Right atrium auricular region (tissue), 2 donors: ENCODE data around the gene FKRP. TPM values are rescaled to one million over a fixed set of nuclear protein-coding genes. Genes with fewer than 3 reads are reported as not detected.

Source experiments
- DNase-seq: peaks from one replicate; pipeline ENCODE4 v3.0.0-alpha.2; 2019; ENCODE audit warnings: low spot score
- H3K27ac ChIP-seq, 2 donors: fragments of 200-600 bp; sonication (generic); 1 replicate in 1 of 2; 2 replicates in 1 of 2; pipeline ENCODE4 v1.5.1; 2016 to 2019
- H3K27me3 ChIP-seq, 2 donors: fragments of 200-600 bp; sonication (generic); one replicate each; pipeline versions ENCODE4 v1.5.1 to v1.6.0; 2017 to 2019
- H3K36me3 ChIP-seq: fragments of 200-600 bp; sonication (generic); one replicate; pipeline ENCODE4 v1.5.1; 2016
- H3K4me1 ChIP-seq, 2 donors: fragments of 200-600 bp; sonication (generic); one replicate each; pipeline versions ENCODE4 v1.5.1 to v1.6.0; 2017 to 2019
- H3K4me3 ChIP-seq, 2 donors: fragments of 200-600 bp; sonication (generic); 1 replicate in 1 of 2; 2 replicates in 1 of 2; pipeline ENCODE4 v1.5.1; 2017 to 2019; ENCODE audit warnings: mild to moderate bottlenecking in 1 of 2, moderate library complexity in 1 of 2
- H3K9me3 ChIP-seq, 2 donors: fragments of 200-600 bp; sonication (generic); one replicate each; pipeline ENCODE4 v1.5.1; 2019
- CTCF ChIP-seq, 2 donors: fragments of 200-600 bp; sonication (generic); IDR thresholded peaks; one replicate each; pipeline ENCODE4 v1.5.1; 2019; ENCODE audit warnings: antibody characterized with exemption in 2 of 2
- total RNA-seq, 2 donors: library from RNA; depleted of rRNA; stranded (reverse); fragments of >200 nt; gene quantifications; one replicate each; pipeline ENCODE4 v1.1.0, GENCODE V29; 2016

The FKRP gene, protein sequence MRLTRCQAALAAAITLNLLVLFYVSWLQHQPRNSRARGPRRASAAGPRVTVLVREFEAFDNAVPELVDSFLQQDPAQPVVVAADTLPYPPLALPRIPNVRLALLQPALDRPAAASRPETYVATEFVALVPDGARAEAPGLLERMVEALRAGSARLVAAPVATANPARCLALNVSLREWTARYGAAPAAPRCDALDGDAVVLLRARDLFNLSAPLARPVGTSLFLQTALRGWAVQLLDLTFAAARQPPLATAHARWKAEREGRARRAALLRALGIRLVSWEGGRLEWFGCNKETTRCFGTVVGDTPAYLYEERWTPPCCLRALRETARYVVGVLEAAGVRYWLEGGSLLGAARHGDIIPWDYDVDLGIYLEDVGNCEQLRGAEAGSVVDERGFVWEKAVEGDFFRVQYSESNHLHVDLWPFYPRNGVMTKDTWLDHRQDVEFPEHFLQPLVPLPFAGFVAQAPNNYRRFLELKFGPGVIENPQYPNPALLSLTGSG
- total RNA-seq: 10 to 100 TPM; 20.3 to 23.8 TPM

DNA sequence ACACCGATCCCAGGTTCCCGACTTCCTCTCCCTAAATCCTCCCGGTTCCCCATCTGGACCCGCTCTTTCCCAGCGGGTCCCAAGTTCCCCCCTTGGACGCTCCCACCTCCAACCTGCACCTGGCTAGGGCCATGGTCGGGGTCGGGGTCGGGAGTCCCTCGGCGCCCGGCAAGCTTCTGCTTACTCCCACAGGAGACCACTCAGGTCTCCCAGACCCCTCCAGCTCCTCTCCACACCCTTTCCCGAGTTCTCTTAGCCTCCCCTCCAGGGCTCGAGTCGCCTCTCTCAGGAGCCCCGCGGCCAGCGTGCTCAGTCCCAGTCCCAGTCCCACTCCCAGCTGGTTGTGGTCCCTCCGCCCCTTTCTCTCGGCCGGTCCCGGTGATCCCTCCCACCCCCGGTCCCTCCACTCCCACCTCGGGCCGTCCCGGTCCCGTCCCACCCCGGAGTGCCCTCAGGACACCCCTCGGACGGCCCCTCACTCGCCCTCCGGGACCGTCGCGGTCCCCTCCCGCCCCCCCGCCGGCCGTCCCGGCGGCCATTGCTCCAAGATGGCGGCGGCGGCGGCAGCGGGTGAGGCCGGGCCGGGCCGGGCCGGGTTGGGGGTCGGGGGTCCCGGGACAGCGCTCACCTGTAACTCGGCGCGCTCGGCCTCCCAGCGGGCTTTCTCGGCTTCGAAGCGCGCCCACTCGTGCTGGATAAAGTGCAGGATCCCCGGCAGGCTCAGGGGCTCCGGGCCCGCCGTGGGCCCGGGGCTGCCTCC, at the start of gene FKRP:
Gene FKRP, plus strand, starts transcription at position 537 of the 760 bp plus-strand sequence. CDS start 9,394 bp downstream, outside the sequence.
- TF ChIP-seq CTCF (IDR thresholded peaks at IDR 0.05): no peak
- Histone ChIP-seq H3K27me3 (no peaks in the 10 kb centered on the region), H3K4me3 (peak within 1 kb of the TSS; percentile 98 to 99), H3K9me3 (no peaks in the 10 kb centered on the region), H3K27ac (peak within 1 kb of the TSS; percentile 94 to 97), H3K36me3 (peaks cover 1% of the 10 kb centered on the region), H3K4me1 (peaks cover 0 to 54% of the 10 kb centered on the region in 2 donors)
- DNase-seq: no peak

- Histone ChIP-seq H3K36me3 (peaks cover 84% of the 10 kb centered on the region), H3K27ac (no peak overlapping the region), H3K27me3 (no peaks in the 10 kb centered on the region), H3K9me3 (no peaks in the 10 kb centered on the region), H3K4me1 (peaks cover 0 to 4% of the 10 kb centered on the region in 2 donors), H3K4me3 (peak overlapping the region in 1 of 2 donors; percentile 37)
- DNase-seq: no peak
- TF ChIP-seq CTCF (IDR thresholded peaks at IDR 0.05): no peak
Measured at GRCh38 chr19:46696866-46697203, 49.0 kb upstream of the FKRP start.

- H3K4me1 ChIP-seq: peaks cover 0 to 4% of the 10 kb centered on the region in 2 donors
- no peaks in the 10 kb centered on the region for H3K9me3 ChIP-seq
- no peak for TF ChIP-seq CTCF (IDR thresholded peaks at IDR 0.05)
- no peaks in the 10 kb centered on the region for H3K27me3 ChIP-seq
- peak; percentile 86 for DNase-seq
- H3K4me3 ChIP-seq: peak overlapping the region in 1 of 2 donors; percentile 37
- H3K27ac ChIP-seq: no peak overlapping the region
- H3K36me3 ChIP-seq: peaks cover 84% of the 10 kb centered on the region
Measured at GRCh38 chr19:46697204-46697960, 48.5 kb upstream of the FKRP start.

- TF ChIP-seq CTCF (IDR thresholded peaks at IDR 0.05): no peak
- Histone ChIP-seq H3K4me3 (no peak overlapping the region), H3K27me3 (no peaks in the 10 kb centered on the region), H3K9me3 (no peaks in the 10 kb centered on the region), H3K36me3 (peaks cover 83% of the 10 kb centered on the region), H3K4me1 (peaks cover 0 to 4% of the 10 kb centered on the region in 2 donors), H3K27ac (no peak overlapping the region)
- no peak for DNase-seq
Measured at GRCh38 chr19:46698395-46699321, 47.2 kb upstream of the FKRP start.

DNA sequence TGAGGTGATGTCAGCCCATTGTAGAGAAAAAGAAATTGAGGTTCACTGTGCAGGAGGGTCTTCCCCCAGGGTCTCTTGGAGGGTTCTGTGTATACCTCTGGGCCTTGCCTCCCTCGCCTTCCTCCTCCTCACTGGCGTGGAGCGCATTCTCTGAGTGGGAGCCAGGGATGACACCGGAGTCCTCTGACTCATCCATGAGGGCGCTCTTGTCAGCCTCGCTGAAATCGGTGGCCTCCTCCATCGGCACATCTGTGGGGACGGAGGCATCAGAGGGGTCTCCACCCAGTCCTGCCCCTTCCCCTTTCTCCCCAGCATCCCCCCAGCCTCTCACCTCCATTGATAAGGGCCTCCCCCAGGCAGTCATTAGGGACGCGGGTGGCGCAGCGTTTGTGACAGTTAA, 45.2 kb upstream of the FKRP start:
- H3K27ac ChIP-seq: no peak overlapping the region
- H3K9me3 ChIP-seq: no peaks in the 10 kb centered on the region
- no peak overlapping the region for H3K4me3 ChIP-seq
- TF ChIP-seq CTCF (IDR thresholded peaks at IDR 0.05): no peak
- peaks cover 0 to 4% of the 10 kb centered on the region in 2 donors for H3K4me1 ChIP-seq
- H3K36me3 ChIP-seq: peaks cover 76% of the 10 kb centered on the region
- no peak for DNase-seq
- no peaks in the 10 kb centered on the region for H3K27me3 ChIP-seq
